ENCODE results near the gene SULT1B1.
"Not testable (repeated sequence)": the region's sequence is repeated elsewhere in the genome, so short reads cannot be mapped to it uniquely, and the experiment has no call there.

Gene SULT1B1

DNA sequence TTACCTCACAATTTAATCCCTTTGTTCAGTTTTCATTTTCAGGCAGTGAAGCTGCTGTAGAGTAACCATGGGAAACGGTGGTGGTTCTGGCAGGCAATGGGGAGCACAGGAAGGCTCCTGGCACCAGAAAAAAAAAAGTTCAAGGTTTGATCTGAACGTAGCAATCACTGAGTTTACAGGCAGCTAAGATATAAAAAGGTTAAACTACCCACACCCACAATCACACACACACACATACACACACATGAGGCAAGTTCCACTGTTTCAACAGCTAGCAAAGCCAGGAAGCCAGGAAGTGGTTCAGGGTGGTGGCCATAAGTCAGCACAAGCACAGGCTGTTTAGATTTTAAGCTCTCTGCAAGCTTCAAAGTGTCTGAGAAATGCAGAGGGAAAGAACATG lies at the start of gene SULT1B1:
Gene SULT1B1, minus strand, starts transcription at position 166 of the 400 bp plus-strand sequence. CDS start 5,403 bp downstream, outside the sequence.
- DNase-seq (ENCODE audit: low spot score), result no peak

DNA sequence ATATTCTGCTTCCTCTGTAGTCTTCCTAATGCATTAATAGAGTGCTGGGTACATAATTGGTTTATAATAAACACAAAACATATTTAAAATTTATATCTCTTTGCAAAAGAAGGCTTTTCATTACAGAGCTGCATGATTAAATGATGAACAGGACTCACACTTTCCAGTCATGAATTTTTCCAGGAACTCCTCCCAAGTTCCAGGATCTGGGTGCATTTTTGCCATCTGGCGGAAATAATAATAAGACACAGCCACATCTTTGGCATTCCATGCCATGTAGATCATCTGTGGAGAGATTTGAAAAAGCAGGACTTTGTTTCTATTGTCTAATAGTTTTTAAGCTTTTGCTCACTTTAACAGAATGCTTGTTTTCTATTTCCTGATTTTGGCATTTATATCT lies 40.2 kb upstream of the SULT1B1 start:
- no peak for DNase-seq (ENCODE audit: low spot score)

DNA sequence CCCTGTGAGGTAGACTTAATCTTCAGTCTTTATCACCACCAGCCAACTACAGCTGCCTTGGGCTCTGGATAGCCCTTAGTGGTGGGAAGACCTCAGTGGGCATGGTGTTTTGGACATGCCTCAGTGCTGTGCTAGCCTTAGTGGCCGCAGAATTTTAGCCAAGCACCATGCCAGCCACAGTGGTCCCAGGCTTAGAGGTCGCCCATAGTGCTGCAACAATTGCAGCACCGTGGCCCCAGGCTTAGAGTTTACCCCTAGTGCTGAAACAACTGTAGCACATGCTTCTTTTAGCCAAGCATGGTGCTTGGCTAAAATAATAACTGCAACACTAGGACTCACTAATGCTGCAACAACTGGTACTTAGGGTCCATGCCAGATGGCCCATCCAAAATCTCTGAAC lies 38.9 kb upstream of the SULT1B1 start:
- no peak for DNase-seq (ENCODE audit: low spot score)

DNA sequence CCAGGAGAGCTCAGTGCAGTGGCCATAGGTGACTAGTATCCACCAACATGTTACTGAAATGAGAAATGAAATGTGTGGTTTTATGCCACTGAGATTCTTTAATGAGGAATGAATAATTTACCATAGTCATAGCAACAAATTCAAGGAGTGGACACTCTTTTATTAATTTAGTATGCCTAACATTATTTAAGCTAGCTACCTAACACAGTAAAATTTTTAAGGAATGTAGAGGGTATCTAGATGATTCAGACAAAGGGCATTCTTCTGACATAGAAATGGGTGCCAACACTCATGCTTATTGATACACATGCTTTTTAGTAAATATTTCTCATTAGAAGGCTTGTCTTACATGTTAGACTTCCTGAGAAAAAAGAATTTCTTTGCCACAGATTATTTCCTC lies 33.3 kb upstream of the SULT1B1 start:
- DNase-seq (ENCODE audit: low spot score), result no peak

DNA sequence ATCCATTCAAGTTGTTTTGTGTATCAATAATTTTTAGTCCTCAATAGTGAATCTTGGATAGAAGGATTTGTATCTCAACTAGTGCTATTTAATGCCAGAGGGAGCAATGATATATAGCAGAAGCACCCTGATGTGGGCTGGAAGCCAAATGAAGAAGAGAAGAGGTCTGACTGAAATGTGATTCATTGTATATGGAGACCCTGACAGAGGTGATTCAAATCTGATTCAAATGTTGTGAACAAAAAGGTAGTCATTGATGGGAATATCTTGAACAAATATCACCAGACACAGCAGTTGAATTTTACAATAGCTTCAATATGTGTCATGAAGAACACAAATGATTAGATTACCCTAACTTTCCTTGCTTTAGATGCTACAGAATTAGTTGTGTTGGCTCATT lies 27.5 kb upstream of the SULT1B1 start:
- no peak for DNase-seq (ENCODE audit: low spot score)

DNA sequence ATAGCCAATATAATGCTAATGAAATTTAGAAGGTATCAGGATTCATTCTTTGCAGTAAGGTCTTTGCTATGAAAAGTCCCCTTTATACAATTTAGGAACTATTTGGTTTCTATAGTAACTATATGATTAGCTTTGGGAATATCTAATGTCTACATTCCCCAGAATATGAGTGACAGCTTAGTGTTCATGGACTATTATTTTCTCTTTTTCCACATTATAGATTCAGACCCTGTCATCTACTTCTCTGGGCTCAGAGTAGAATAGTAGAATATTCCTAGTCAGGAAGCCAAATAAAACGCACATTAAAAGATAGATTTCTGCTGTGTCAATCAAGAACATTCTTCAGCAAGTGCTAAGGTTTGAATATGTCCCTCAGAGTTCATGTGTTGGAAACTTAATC lies 26.1 kb upstream of the SULT1B1 start:
- no peak for DNase-seq (ENCODE audit: low spot score)

DNA sequence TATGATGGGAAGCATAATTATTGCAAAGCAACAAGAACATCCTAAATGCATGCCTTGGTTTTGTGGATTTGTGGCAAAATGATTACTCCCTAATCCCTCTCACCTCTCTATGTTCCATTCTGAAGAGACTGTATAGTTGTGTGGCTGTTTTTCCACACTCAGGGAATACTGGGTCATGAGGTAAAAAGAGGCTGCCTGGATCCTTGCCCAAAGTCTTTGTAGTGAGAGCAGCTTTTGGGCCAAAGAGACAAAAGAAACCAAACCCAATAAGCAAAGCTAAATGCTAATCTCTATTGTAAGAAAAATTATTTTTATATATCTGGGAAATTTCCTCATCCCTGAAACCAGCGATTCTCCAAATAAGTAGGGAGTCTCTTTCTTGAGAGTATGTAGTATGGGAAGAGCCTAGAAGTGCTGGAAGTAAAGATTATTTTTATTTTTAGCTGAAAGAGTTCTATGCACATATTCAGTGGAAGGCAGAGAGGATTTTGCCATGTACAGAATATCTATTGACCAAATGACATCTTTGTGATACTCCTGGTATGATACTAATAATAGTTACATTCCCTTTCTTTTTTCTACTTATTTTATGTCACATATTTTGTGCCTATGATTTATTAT lies 24.9 kb upstream of the SULT1B1 start:
- no peak for DNase-seq (ENCODE audit: low spot score)

DNA sequence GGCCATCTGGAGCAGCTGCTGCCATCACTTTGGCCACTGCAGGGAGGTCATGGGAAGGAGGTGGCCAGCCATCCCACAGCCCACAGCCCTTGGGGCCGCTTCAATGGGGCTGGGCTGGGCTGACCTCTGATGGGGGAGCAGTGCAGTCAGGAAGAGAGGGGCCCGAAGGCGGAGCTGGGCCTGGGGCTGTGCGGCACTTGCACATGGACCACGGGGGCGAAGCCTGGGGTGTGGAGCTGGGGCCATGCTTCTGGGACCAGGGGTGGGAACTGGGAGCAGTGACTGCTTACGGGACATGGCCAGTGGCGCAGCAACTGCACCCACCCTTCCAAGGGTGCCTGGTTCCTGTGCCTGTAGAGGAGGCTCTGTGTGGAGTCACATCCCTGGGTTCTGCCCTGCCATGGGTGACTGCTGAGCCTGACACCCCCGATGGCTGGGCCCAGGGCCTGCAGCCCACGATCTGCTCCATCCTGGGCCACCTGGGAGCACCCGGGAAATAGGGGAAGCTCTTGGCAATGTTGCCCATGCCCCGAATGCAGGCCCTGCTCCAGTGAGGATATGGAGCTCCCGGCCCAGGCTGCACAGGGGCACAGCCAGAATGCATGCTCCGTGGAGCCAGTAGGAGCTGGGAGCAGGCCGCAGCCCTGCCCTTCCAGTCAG lies 22.4 kb upstream of the SULT1B1 start:
- DNase-seq (ENCODE audit: low spot score), result peak; percentile 12

DNA sequence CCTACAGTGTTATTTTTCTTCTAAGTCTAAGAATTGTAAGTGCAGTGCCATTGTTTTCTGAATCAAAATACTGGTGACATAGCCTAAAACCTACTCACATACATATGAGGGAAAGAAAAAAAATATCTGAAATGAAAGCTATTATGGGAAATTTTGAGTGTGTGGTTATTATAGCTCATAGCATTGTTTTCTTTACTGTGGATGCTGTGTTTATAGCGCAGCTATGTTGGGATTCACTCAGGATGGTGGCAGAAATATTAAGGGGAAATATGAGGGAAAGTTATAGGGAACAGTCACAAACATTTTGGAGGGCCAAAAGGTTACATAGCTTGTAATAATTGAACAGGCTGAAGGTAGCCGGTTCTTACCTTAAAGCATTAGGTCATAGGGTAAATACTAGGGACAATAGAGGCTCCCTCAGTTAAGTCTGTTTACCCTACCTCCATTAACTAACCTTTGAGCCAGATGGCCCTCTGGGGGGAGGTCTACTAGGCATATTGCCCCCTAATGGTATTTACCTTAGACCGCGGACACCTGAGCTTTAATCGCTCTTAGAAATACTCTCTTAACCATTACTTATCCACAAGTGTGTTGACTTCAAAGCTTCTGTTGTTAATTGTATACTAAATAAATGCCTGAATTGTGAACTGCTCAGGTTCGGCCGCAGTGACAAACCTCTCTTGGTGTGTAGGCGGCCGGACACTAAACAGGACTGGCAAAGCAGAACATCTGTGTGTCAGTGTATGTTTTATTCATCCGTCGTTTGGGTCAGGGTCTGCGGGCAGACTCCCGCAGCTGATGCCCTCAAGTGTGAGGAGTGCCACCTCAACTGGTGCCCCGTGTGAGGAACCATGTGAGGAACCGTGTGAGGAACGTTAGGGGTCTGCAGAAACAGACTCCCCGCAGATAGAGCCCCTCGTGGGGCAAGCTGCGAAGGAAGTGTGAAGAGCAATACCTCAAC lies 21.3 kb upstream of the SULT1B1 start:
- DNase-seq (ENCODE audit: low spot score), result no peak

DNA sequence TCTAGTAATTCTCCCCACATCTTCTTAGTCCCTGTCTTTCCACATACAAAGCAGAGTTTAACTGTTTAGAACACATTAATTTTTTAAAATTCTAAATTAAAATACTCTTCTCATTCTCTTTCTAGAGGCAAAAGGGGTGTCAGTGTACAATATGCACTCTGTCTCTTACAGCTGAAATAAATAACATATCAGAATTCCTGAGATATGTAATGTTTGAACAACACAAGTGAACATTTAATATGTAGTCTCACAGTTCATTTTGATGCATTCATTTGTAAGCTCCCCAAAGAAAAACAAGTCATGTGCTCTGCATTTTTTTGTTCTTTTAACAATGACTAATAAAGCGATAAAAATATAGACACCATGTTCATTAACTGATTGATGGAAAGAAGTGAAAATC lies 19.7 kb upstream of the SULT1B1 start:
- no peak for DNase-seq (ENCODE audit: low spot score)

DNA sequence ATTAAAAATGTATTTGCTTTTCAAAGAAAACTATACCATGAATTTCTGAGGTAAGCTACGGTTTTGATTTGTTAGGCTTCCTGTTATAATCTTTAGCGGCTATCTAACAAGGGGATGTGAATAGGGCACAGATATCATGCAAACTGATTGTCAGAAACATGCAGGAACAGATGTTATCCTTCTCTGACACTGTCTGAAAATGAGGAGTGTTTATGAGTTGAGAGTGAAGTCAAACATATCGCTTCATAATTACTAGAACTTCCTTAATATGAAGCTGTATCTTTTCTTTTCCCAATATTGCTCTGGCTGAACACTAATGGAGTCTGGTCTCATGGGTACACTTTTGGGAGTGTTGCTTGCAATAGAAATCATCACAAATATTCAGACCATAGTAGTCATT lies 16.3 kb upstream of the SULT1B1 start:
- no peak for DNase-seq (ENCODE audit: low spot score)

DNA sequence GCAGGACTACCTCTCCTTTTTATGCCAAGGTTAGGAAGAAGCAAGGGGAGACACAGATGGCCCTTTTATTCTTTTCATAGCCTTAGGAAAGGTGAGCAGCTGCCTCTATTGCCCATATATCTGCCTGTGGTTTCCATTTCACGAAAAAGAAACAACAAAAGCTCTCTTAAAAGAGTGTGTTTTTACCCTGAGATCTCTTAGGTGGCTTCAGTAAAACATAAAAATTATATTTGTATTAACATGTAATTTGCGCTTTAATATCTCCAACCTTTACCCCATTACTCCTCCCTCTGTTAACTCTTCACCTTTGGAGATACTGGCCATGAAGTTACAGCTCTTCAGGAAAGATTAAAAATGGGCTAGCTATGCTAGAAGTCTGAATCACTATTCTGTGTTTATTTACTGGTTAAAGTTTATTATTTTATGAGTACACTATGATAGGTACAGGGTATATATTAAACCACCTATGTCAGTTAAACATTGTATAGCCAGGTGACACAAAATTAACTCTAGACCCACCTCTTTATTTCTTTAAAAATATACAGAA lies 15.0 kb upstream of the SULT1B1 start:
- no peak for DNase-seq (ENCODE audit: low spot score)

DNA sequence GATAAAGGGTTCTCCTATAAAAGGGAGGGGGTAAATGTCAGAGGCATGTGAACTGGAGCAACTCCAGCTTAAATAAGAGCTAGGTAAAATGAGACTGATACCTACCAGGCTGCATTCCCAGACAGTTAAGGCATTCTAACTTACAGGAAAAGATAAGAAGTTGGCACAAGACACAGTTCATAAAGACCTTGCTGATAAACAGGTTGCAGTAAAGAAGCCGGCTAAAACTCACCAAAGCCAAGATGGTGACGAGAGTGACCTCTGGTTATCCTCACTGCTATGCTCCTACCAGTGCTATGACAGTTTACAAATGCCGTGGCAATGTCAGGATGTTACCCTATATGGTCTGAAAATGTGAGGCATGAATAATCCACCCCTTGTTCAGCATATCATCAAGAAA lies 13.1 kb upstream of the SULT1B1 start:
- DNase-seq (ENCODE audit: low spot score), result no peak

DNA sequence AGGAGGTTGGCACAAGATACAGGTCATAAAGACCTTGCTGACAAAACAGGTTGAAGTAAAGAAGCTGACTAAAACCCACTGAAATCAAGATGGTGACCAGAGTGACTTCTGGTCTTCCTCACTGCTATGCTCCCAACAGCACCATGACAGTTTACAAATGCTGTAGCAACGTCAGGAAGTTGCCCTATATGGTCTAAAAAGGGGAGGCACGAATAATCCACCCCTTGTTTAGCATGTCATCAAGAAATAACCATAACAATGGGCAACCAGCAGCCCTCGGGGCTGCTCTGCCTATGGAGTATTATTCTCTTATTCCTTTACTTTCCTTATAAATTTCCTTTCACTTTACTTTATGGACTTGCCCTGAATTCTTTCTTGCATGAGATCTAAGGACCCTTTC lies 8.1 kb upstream of the SULT1B1 start:
- not testable (repeated sequence) for DNase-seq (ENCODE audit: low spot score)

DNA sequence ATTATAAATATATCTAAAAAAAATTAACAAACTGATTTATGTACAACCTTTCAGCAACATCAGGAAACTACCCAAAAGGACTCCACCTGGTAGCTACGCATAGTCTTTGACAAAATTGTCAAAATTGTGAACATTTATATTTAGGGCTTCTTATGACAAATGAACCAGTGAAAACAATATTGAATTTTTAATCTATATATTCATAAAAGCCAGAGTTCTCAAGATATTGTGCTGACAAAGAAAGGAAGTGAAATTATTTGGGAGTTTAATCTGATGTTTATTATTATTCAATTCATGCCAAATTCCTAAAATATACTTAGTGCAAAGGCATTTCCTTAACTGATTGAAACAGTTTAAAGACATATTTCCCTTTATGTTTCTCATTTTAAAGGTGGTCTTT lies 5.3 kb upstream of the SULT1B1 start:
- no peak for DNase-seq (ENCODE audit: low spot score)

DNA sequence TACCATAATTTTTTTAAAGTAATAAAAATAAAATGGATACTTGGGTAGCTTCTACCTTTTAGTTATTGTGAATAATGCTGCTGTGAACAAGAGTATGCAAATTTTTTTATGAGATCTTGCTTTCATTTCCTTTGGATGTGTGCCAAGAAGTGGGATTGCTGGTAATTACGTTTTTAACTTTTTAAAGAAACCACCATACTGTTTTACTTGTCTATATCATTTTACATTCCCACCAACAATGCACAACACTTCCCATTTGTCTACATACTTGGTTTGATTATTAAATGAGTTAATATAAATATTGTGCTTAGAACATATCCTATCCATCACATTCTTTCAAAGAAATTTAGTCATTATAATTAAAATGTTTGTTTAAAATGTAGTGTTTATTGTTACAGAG lies 3.9 kb upstream of the SULT1B1 start:
- no peak for DNase-seq (ENCODE audit: low spot score)

DNA sequence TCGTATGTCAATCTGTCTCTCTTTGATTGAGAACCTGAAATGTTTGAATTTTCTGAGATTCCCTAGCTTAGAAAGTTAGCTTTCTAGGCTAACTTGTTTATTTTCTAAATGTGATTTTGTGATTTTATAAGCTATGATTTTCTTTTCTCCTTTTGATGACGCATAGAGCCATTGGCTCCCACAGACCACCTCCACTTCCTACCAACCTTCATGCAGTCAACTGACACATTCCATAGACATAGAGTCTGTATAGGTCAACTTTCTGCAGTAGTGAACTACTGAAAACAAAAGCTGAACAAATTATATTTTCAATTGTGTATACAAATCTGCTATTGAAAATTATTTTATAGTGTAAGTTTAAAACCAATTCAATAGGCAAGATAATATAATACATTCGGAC lies 2.8 kb upstream of the SULT1B1 start:
- no peak for DNase-seq (ENCODE audit: low spot score)

DNA sequence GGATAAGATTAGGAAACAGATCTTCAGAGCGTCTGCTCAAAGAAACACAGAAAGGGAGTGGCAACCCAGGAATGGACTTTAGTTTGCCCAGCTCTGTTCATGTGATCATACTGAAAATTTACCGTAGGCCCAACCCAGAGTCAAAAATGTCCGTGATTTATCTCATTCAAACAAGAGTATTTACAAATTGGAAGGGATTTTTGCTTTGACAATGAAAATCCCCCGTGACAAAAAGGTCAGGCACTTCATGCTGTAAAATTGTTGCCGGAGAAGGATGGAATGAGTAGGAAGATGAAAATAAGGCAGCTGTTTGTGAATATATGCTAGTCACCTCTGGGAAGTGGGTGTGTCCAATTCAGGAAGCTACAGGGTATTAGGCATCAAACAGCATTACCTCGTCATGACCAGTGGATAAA lies 1.2 kb downstream of the SULT1B1 start:
- DNase-seq (ENCODE audit: low spot score), result no peak

DNA sequence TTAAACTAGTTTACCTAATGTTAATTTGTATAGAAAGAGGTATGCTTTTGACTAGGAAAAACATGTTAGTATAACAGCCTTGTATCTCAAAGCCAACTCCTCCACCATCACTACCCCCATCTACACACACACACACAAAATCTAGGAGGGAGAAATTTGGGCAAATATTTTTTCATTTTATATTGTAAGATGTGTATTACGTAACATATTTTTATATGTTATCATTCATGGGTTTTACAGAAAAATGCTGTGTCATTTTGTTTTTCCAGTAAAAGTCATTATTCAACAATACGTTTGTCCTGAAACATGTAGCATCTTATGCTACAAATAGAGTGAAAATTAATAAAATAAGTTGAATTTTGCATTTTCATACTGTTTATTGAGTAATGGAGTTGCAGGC lies 3.0 kb downstream of the SULT1B1 start:
- DNase-seq (ENCODE audit: low spot score), result no peak

DNA sequence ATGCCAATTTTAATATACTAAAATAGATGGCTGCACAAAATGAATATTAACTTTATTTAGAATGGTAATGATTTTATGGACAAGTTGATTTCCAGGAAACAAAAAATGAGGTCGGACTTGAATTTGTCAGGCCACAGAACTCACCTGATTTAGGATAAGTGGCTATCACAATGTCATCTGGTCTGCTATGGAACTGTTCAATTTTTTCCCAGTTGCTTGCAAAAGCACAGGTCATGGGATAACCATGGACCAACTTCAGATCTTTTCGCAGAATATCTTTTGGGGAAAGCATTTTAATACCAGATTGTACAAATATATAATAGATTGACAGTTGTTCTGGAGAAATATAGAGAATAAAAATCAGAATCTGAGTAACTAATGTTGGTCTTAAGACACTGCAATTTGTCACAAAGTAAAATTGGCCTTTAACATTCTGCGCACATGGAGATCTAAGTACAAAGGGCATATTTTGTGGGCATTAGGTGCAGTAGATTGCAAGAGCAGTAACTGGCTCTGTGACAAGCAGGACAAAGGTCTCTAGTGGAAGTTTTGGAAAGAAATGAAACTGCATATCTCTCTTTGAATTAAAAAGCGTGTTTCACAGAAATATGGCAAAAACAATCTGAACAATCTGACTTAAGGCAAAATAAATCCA lies 5.4 kb downstream of the SULT1B1 start:
- no peak for DNase-seq (ENCODE audit: low spot score)

DNA sequence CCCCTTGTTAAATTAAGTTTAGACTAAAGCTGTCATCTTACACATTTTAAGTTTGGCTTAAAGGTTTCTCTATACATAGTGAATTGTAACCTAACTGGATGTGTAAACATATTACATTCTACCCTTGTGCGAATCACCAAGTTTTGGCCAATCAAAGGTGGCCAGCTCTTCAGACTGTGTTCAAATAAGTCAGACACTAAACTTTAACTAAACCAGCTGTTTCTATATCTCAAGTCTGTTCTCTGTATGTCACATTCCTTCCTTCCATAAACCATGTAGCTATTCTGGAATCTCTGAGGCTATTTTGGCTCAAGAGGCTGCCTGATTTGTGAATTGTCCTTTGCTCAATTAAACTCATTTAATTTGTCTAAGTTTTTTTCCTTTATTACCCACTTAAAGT lies 6.7 kb downstream of the SULT1B1 start:
- no peak for DNase-seq (ENCODE audit: low spot score)

DNA sequence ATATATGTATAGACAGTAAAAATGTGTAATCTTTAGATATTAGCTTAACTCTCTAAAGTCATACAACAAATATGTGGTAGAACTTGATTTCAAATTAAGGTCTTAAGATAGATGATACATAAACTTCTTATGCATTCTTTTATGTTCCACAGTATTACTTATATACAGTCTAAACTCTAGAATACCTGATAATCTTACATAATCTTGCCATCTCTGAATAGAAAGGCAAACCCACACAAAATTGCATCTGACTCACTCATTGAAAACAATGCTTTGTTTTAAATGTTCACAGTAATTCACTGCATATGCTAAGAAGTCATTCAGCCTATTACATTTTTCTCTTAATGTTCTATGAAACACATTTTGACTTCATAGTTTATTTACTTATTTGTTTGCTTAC lies 10.1 kb downstream of the SULT1B1 start:
- no peak for DNase-seq (ENCODE audit: low spot score)
